GM18507 (cell line): ENCODE data around the gene GAPDHS.

Source experiments
- DNase-seq: peaks from one replicate; pipeline ENCODE4 v3.0.0; 2011; ENCODE audit warnings: low read depth; ENCODE audit not compliant: insufficient read length; ENCODE audit errors: extremely low spot score
- FAIRE-seq: peaks from 2 replicates; lab custom pipeline; 2011; peaks lifted over from hg19 to GRCh38; lab: Jason Lieb, UNC

The GAPDHS gene

GRCh38 chr19:35554076-35554475 is 20.8 kb downstream of the GAPDHS start:
- FAIRE-seq, result no peak

GRCh38 chr19:35555301-35556005 is 22.2 kb downstream of the GAPDHS start:
- no peak for FAIRE-seq
- DNase-seq, result no peak

More at GRCh38 chr19:35554076-35554475, 20.8 kb downstream of the GAPDHS start:
- no peak for DNase-seq

- no peak for DNase-seq
- FAIRE-seq, result no peak
Measured at GRCh38 chr19:35556025-35556590, 22.9 kb downstream of the GAPDHS start.

- FAIRE-seq (no peak), DNase-seq (no peak)
Measured at GRCh38 chr19:35556846-35557538, 23.7 kb downstream of the GAPDHS start.

GRCh38 chr19:35557539-35558399 is 24.5 kb downstream of the GAPDHS start:
- DNase-seq (peak; percentile 20), FAIRE-seq (peak; percentile 38)

- FAIRE-seq (peak; percentile 60), DNase-seq (no peak)
Measured at GRCh38 chr19:35558400-35559280, 25.4 kb downstream of the GAPDHS start.

- DNase-seq, result peak; percentile 65
- peak; percentile 88 for FAIRE-seq
Measured at GRCh38 chr19:35559281-35559659, 26.0 kb downstream of the GAPDHS start.

- FAIRE-seq (no peak), DNase-seq (no peak)
Measured at GRCh38 chr19:35559781-35560180, 26.5 kb downstream of the GAPDHS start.

GRCh38 chr19:35560271-35560670 is 27.0 kb downstream of the GAPDHS start:
- FAIRE-seq (no peak), DNase-seq (no peak)

GRCh38 chr19:35560677-35561076 is 27.4 kb downstream of the GAPDHS start:
- DNase-seq (no peak), FAIRE-seq (no peak)

- DNase-seq, result no peak
- FAIRE-seq, result no peak
Measured at GRCh38 chr19:35561436-35561835, 28.2 kb downstream of the GAPDHS start.

GRCh38 chr19:35562336-35562735 is 29.1 kb downstream of the GAPDHS start:
- FAIRE-seq (no peak), DNase-seq (no peak)

GRCh38 chr19:35562776-35563175 is 29.5 kb downstream of the GAPDHS start:
- no peak for DNase-seq
- FAIRE-seq, result no peak

GRCh38 chr19:35563207-35563829 is 30.1 kb downstream of the GAPDHS start, which contains the start of gene ATP4A:
ATP4A (minus strand) TSS chr19:35563658; CDS start chr19:35563629, 29 bp downstream.
- FAIRE-seq (no peak), DNase-seq (no peak)

- no peak for FAIRE-seq
- DNase-seq, result no peak
Measured at GRCh38 chr19:35565016-35565856, 32.0 kb downstream of the GAPDHS start.

GRCh38 chr19:35566738-35567137 is 33.5 kb downstream of the GAPDHS start:
- DNase-seq (no peak), FAIRE-seq (no peak)

GRCh38 chr19:35569281-35569781 is 36.1 kb downstream of the GAPDHS start:
- FAIRE-seq, result no peak
- DNase-seq, result no peak
